Progenitor cell of endocrine pancreas (in vitro differentiated cells): ENCODE results near the gene LCN9. TPM values are rescaled to one million over a fixed set of nuclear protein-coding genes. Genes with fewer than 3 reads are reported as not detected.

Experiments
- DNase-seq: peaks from one replicate; pipeline ENCODE4 v3.0.0; 2021; ENCODE audit warnings: low spot score; ENCODE audit not compliant: unreplicated experiment
- H3K27ac Mint-ChIP-seq: 2 replicates; pipeline ENCODE4 v1.8.0; 2021; ENCODE audit warnings: mild to moderate bottlenecking, moderate library complexity, mixed read lengths
- H3K27me3 Mint-ChIP-seq: 2 replicates; pipeline ENCODE4 v1.8.0; 2021; ENCODE audit warnings: mixed read lengths
- H3K36me3 Mint-ChIP-seq: 2 replicates; pipeline ENCODE4 v1.8.0; 2022; ENCODE audit warnings: mixed read lengths; ENCODE audit not compliant: insufficient read depth
- H3K4me1 Mint-ChIP-seq: 2 replicates; pipeline ENCODE4 v1.8.0; 2021; ENCODE audit warnings: low read depth, mixed read lengths
- H3K4me3 Mint-ChIP-seq: 2 replicates; pipeline ENCODE4 v1.8.0; 2021; ENCODE audit warnings: low read depth, mild to moderate bottlenecking, moderate library complexity, mixed read lengths
- H3K9me3 Mint-ChIP-seq: 2 replicates; pipeline ENCODE4 v1.8.0; 2021; ENCODE audit warnings: low read depth, mixed read lengths
- total RNA-seq: library from RNA; stranded (reverse); gene quantifications from 2 replicates; pipeline ENCODE4 v1.2.1, GENCODE V29; 2021
- TF ChIP-seq, protein P1 (sequence below): fragments of 200-600 bp; sonication (generic); IDR thresholded peaks from one replicate; pipeline ENCODE4 v1.5.0; 2021; ENCODE audit warnings: antibody characterized with exemption, mild to moderate bottlenecking; ENCODE audit not compliant: unreplicated experiment

LCN9 gene
- total RNA-seq, 1 donor from 2014 or later, result 0.57 TPM

- Mint-ChIP-seq H3K4me3 (no peak overlapping the region), H3K27me3 (no peaks in the 10 kb centered on the region), H3K4me1 (peaks cover 6% of the 10 kb centered on the region), H3K9me3 (peaks cover 3% of the 10 kb centered on the region), H3K36me3 (no peaks in the 10 kb centered on the region), H3K27ac (no peak overlapping the region)
- TF ChIP-seq, protein P1, sequence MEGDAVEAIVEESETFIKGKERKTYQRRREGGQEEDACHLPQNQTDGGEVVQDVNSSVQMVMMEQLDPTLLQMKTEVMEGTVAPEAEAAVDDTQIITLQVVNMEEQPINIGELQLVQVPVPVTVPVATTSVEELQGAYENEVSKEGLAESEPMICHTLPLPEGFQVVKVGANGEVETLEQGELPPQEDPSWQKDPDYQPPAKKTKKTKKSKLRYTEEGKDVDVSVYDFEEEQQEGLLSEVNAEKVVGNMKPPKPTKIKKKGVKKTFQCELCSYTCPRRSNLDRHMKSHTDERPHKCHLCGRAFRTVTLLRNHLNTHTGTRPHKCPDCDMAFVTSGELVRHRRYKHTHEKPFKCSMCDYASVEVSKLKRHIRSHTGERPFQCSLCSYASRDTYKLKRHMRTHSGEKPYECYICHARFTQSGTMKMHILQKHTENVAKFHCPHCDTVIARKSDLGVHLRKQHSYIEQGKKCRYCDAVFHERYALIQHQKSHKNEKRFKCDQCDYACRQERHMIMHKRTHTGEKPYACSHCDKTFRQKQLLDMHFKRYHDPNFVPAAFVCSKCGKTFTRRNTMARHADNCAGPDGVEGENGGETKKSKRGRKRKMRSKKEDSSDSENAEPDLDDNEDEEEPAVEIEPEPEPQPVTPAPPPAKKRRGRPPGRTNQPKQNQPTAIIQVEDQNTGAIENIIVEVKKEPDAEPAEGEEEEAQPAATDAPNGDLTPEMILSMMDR, result no peak
- DNase-seq, result no peak
Observed at GRCh38 chr9:135659252-135659651, 3.9 kb upstream of the LCN9 start.

DNA sequence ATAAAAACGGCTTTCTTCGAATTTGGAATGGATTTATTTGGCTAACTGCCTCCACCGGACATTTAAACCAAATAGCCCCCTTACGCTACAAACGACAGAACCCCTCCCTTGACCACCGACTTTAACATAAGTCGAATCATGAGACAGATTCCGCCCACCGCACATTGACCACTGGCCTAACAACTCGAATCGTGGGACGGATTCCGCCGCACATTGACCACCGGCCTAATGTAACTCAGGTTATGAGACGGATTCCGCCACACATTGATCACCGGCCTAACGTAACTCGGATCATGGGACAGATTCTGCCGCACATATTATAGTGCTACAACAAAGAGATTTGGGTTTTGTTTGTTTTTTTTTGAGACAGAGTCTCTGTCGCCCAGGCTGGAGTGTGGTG is 2.7 kb upstream of the LCN9 start:
- no peaks in the 10 kb centered on the region for H3K9me3 Mint-ChIP-seq
- H3K4me3 Mint-ChIP-seq, result no peak overlapping the region
- no peak overlapping the region for H3K27ac Mint-ChIP-seq
- peaks cover 2% of the 10 kb centered on the region for H3K27me3 Mint-ChIP-seq
- H3K36me3 Mint-ChIP-seq, result no peaks in the 10 kb centered on the region
- H3K4me1 Mint-ChIP-seq, result peaks cover 6% of the 10 kb centered on the region
- DNase-seq, result no peak
- TF ChIP-seq, protein P1, result no peak

DNA sequence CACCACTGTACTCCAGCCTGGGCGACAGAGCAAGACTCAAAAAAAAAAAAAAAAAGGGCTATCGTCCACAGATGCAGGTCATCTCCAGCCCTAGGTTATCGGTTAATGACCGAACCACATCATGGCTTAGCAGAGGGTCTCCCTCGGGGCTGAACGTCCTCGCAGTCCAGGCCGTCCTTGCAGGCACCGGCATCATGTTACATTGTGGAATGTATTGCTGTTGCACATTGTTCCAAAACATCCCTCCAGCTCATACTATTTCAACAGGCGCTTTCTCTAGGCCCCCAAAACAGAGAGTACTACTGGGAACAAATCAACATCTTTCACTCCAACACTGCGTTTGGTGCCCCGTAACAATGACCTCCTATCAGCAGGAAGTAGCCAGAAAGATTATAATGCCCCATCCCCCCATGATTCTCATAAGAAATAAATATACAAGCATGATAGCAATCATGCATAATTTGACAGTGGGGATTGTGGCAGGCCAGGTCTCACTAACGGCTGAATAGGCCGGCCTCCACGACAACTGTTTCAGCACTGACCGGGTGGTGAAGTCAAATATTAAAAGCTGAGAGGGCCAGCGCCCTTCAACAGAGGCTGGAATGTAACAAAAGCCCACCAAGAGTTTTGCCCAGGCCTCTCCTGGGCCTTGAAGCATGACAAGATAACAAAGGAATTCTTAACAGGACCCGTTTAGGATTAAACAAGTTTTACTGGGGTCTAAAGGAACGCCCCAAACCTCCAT is 1.1 kb upstream of the LCN9 start:
- DNase-seq, result no peak
- Mint-ChIP-seq H3K9me3 (no peaks in the 10 kb centered on the region), H3K4me1 (peaks cover 6% of the 10 kb centered on the region), H3K36me3 (no peaks in the 10 kb centered on the region), H3K27ac (no peak overlapping the region), H3K4me3 (no peak overlapping the region), H3K27me3 (peaks cover 7% of the 10 kb centered on the region)
- TF ChIP-seq, protein P1, result no peak

DNA sequence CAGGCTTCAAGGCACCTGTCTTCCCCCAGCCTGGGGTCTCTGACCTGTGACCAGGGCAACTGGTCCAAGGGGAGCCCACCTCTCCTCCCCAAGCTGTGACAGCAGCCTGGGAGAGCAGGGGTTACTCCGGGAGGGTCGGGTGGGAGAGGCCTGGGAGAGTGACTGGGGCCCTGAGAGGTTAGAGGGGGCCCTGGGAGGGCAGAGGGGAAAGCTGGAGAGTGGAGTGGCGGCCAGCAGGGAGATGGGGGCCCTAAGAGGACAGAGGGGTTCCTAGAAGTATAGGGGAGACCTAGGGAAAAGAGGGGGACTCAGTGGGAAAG is 302 bp downstream of the LCN9 start:
- Mint-ChIP-seq H3K27me3 (peaks cover 7% of the 10 kb centered on the region), H3K4me1 (peaks cover 6% of the 10 kb centered on the region), H3K4me3 (no peak overlapping the region), H3K36me3 (no peaks in the 10 kb centered on the region), H3K27ac (no peak overlapping the region), H3K9me3 (peaks cover 1% of the 10 kb centered on the region)
- no peak for DNase-seq
- TF ChIP-seq, protein P1, result no peak

DNA sequence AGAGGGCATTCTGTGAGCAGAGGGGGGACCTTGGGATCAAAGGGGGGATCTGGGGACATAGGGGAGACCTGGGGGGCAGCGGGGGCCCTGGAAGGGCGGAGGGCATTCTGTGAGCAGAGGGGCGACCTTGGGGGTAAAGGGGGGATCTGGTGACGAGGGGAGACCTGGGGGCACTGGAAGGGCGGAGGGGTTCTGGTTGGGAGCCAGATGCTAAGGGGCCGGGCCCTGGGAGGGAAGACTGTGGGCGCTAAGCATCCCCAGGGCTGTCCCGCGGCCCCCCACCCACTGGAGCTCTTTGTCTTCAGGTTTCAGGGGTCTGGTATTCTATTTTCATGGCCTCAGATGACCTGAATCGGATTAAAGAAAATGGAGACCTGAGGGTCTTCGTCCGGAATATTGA is 748 bp downstream of the LCN9 start:
- no peaks in the 10 kb centered on the region for H3K36me3 Mint-ChIP-seq
- DNase-seq, result no peak
- TF ChIP-seq, protein P1, result no peak
- no peak overlapping the region for H3K27ac Mint-ChIP-seq
- H3K9me3 Mint-ChIP-seq, result peaks cover 2% of the 10 kb centered on the region
- peaks cover 6% of the 10 kb centered on the region for H3K4me1 Mint-ChIP-seq
- H3K27me3 Mint-ChIP-seq, result peaks cover 7% of the 10 kb centered on the region
- H3K4me3 Mint-ChIP-seq, result no peak overlapping the region
